Measurements from ENCODE around the gene NTRK2. TPM values are rescaled to one million over a fixed set of nuclear protein-coding genes. Genes with fewer than 3 reads are reported as not detected.

The NTRK2 gene
- total RNA-seq, 1 donor from 2014 or later = 0.02 TPM

DNA sequence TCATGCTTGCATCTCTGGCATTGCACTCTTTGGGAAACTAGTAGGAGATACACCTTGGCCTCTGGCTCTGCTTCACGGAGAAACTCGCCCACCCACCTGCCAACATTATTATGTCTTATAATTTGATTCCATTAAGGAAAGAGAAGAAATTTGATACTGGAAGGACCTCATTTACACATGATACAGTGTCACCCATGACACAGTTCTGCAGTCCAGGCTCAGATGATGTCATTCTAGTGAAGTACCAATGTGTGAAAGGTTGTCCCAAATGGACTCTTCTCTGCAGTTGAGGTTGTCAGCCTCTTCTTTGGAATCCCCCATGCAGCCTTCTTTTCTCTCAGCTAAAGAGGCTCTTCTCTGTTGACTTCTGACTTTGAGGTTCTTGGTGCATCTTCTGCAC is 329.1 kb downstream of the NTRK2 start:
- Histone ChIP-seq H3F3A (ENCODE audit: low read depth) (no peaks in the 10 kb centered on the region), H3K9me3 (ENCODE audit: low read depth) (no peaks in the 10 kb centered on the region), H3K79me2 (ENCODE audit: low read depth) (no peaks in the 10 kb centered on the region), H3K4me1 (no peaks in the 10 kb centered on the region), H3K36me3 (no peaks in the 10 kb centered on the region), H4K20me1 (ENCODE audit: low read depth) (no peaks in the 10 kb centered on the region), H3K4me3 (no peak overlapping the region), H3K9ac (no peak overlapping the region), H2AFZ (replicated peaks) (no peak overlapping the region), H3K27me3 (no peaks in the 10 kb centered on the region), H3K4me2 (no peak overlapping the region), H3K27ac (no peak overlapping the region)
- Mint-ChIP-seq H3K4me3 (no peak overlapping the region), H3K9me3 (peaks cover 14% of the 10 kb centered on the region), H3K27me3 (ENCODE audit: insufficient read depth, low read depth) (peaks cover 5% of the 10 kb centered on the region), H3K27ac (no peak overlapping the region), H3K4me1 (peaks cover 5% of the 10 kb centered on the region), H3K36me3 (no peaks in the 10 kb centered on the region)
- no peak for DNase-seq (ENCODE audit: low spot score)
- no peak for TF ChIP-seq EZH2 (IDR thresholded peaks at IDR 0.05)
- TF ChIP-seq EZH2phosphoT487 (IDR thresholded peaks at IDR 0.05) = no peak
- TF ChIP-seq, protein P1, sequence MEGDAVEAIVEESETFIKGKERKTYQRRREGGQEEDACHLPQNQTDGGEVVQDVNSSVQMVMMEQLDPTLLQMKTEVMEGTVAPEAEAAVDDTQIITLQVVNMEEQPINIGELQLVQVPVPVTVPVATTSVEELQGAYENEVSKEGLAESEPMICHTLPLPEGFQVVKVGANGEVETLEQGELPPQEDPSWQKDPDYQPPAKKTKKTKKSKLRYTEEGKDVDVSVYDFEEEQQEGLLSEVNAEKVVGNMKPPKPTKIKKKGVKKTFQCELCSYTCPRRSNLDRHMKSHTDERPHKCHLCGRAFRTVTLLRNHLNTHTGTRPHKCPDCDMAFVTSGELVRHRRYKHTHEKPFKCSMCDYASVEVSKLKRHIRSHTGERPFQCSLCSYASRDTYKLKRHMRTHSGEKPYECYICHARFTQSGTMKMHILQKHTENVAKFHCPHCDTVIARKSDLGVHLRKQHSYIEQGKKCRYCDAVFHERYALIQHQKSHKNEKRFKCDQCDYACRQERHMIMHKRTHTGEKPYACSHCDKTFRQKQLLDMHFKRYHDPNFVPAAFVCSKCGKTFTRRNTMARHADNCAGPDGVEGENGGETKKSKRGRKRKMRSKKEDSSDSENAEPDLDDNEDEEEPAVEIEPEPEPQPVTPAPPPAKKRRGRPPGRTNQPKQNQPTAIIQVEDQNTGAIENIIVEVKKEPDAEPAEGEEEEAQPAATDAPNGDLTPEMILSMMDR (IDR thresholded peaks at IDR 0.05) = no peak

DNA sequence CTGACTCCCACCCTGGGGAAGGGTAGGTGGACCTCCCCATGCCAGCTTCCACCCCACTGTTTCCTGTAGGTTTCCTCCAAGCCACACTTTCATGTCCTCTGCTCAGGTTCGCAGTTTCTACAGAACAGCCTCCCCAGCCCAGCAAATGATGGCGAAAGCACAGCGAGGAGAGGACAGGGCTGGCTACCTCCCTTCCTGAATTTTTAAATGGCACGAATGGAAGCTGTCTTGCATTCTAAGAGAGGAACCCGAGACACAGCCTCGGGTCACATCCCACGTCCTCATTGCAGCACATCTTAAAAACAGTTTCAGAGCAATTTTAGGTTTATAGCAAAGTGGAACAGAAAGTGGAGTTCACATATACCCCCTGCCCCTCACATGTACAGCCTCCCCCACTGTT is 330.3 kb downstream of the NTRK2 start:
- no peak overlapping the region for H3K9ac ChIP-seq
- H3K36me3 ChIP-seq = no peaks in the 10 kb centered on the region
- no peak overlapping the region for H3K4me3 ChIP-seq
- Mint-ChIP-seq H3K4me3 (no peak overlapping the region), H3K9me3 (peaks cover 14% of the 10 kb centered on the region), H3K36me3 (no peaks in the 10 kb centered on the region), H3K4me1 (peaks cover 8% of the 10 kb centered on the region), H3K27ac (no peak overlapping the region), H3K27me3 (ENCODE audit: insufficient read depth, low read depth) (peaks cover 5% of the 10 kb centered on the region)
- no peak for DNase-seq (ENCODE audit: low spot score)
- TF ChIP-seq, protein P1 (IDR thresholded peaks at IDR 0.05) = no peak
- no peak for TF ChIP-seq EZH2phosphoT487 (IDR thresholded peaks at IDR 0.05)
- no peak for TF ChIP-seq EZH2 (IDR thresholded peaks at IDR 0.05)
- no peaks in the 10 kb centered on the region for H3K4me1 ChIP-seq
- no peak overlapping the region for H3K4me2 ChIP-seq
- no peaks in the 10 kb centered on the region for H3K79me2 ChIP-seq (ENCODE audit: low read depth)
- no peak overlapping the region for H2AFZ ChIP-seq (replicated peaks)
- no peaks in the 10 kb centered on the region for H4K20me1 ChIP-seq (ENCODE audit: low read depth)
- no peaks in the 10 kb centered on the region for H3K27me3 ChIP-seq
- no peak overlapping the region for H3K27ac ChIP-seq
- H3K9me3 ChIP-seq (ENCODE audit: low read depth) = no peaks in the 10 kb centered on the region
- no peaks in the 10 kb centered on the region for H3F3A ChIP-seq (ENCODE audit: low read depth)

DNA sequence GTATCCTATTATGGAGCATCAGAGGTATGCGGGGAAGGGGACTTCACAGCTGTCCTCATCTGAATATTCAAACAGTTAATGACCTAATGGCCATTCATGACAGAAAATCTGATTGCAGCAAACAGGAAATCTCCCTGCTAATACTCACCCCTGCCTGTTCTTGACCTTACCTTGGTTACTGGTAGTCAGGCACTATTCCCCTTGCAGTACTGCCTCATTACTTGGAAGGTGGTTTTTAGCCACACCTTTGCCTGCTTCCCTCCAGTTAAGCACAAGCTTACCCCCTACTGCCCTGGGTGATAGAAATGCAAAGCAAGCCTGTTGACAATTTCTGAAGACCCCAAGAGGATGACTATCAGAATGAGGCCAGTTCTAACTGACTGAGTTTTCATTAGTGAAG is 332.4 kb downstream of the NTRK2 start:
- Histone ChIP-seq H4K20me1 (ENCODE audit: low read depth) (no peaks in the 10 kb centered on the region), H3K27ac (no peak overlapping the region), H3K4me3 (no peak overlapping the region), H3K4me2 (no peak overlapping the region), H3K79me2 (ENCODE audit: low read depth) (no peaks in the 10 kb centered on the region), H3K4me1 (no peaks in the 10 kb centered on the region), H3K27me3 (no peaks in the 10 kb centered on the region), H3K9ac (no peak overlapping the region), H3K36me3 (no peaks in the 10 kb centered on the region), H2AFZ (replicated peaks) (no peak overlapping the region), H3K9me3 (ENCODE audit: low read depth) (no peaks in the 10 kb centered on the region), H3F3A (ENCODE audit: low read depth) (no peaks in the 10 kb centered on the region)
- TF ChIP-seq, protein P1 (IDR thresholded peaks at IDR 0.05) = no peak
- no peak for TF ChIP-seq EZH2phosphoT487 (IDR thresholded peaks at IDR 0.05)
- TF ChIP-seq EZH2 (IDR thresholded peaks at IDR 0.05) = no peak
- H3K36me3 Mint-ChIP-seq = no peaks in the 10 kb centered on the region
- H3K27ac Mint-ChIP-seq = no peak overlapping the region
- H3K27me3 Mint-ChIP-seq (ENCODE audit: insufficient read depth, low read depth) = peaks cover 5% of the 10 kb centered on the region
- no peak overlapping the region for H3K4me3 Mint-ChIP-seq
- no peak for DNase-seq (ENCODE audit: low spot score)
- H3K9me3 Mint-ChIP-seq = peaks cover 14% of the 10 kb centered on the region
- H3K4me1 Mint-ChIP-seq = peaks cover 8% of the 10 kb centered on the region

Data from neural progenitor cell (in vitro differentiated cells).